K562 (cell line): ENCODE data around the gene PKHD1.

Experiments used
- BRF1 ChIP-seq: IDR thresholded peaks from 3 replicates; pipeline ENCODE4 v1.6.1; 2011; ENCODE audit warnings: borderline replicate concordance, mild to moderate bottlenecking; ENCODE audit not compliant: insufficient read length; ENCODE audit errors: extremely low read depth
- HCFC1 ChIP-seq: IDR thresholded peaks from 2 replicates; pipeline ENCODE4 v1.6.1; 2012; ENCODE audit warnings: low read depth, low read length, improper control_type of control experiment
- MXI1 ChIP-seq: IDR thresholded peaks from 2 replicates; pipeline ENCODE4 v1.6.1; 2011; ENCODE audit warnings: low read depth, mild to moderate bottlenecking, improper control_type of control experiment, low read length
- PHF21A ChIP-seq: fragments of 450-650 bp; IDR thresholded peaks from 2 replicates; pipeline ENCODE4 v1.6.1; 2017; ENCODE audit warnings: low read depth, borderline replicate concordance
- SRF ChIP-seq, 2 experiments: fragments of 250-450, 450-650 bp in 1 of 2; sonication (Bioruptor Pico) in 1 of 2; sonication (generic) in 1 of 2; formaldehyde crosslinking; IDR thresholded peaks; 2 replicates each; pipeline versions ENCODE4 v1.5.0 to v1.5.1; 2020 to 2022; ENCODE audit warnings: mild to moderate bottlenecking in 1 of 2, missing genetic modification reagents in 1 of 2
- TF ChIP-seq, protein P1 (sequence below): fragments of 450-650 bp; IDR thresholded peaks from 2 replicates; pipeline ENCODE4 v1.6.1; 2016; ENCODE audit warnings: borderline replicate concordance
- TF ChIP-seq, protein P2 (sequence below), 3 experiments: IDR thresholded peaks in 2 of 3; conservative IDR thresholded peaks in 1 of 3; 2 replicates each; pipeline ENCODE4 v1.5.1; 2011 to 2012; ENCODE audit warnings: low read length in 3 of 3, mild to moderate bottlenecking in 3 of 3, control low read depth in 2 of 3, improper control_type of control experiment in 1 of 3, inconsistent platforms in 1 of 3, low read depth in 1 of 3, mixed read lengths in 1 of 3, moderate library complexity in 1 of 3; ENCODE audit not compliant: insufficient read depth in 2 of 3
- TF ChIP-seq, protein P3 (sequence below), 2 experiments: fragments of 450-650 bp in 1 of 2; sonication (generic) in 1 of 2; formaldehyde crosslinking in 1 of 2; IDR thresholded peaks in 1 of 2; conservative IDR thresholded peaks in 1 of 2; 2 replicates each; pipeline versions ENCODE4 v1.6.1 to v1.8.1; 2016 to 2023; ENCODE audit warnings: mild to moderate bottlenecking in 2 of 2, moderate library complexity in 2 of 2, inconsistent platforms in 1 of 2, missing genetic modification reagents in 1 of 2

DNA sequence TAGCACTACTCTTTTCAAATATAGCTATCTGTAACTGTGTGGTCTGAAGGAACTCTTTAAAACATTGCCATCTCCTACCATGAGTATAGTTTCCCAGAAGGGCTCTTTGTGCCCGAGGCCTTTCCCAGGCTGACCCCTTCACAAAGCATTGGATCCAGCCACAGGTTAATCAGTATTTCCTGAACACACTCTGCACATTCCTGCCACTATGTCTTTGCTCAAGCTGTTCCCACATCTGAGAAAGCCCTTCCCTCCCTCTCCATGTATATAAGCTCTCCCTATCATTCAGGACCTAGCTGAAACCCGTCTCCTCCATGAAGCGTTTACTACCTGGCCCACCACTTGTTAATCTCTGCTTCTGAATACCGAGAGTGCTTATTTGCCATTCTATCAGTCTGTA, 47.8 kb upstream of the PKHD1 start:
- TF ChIP-seq, protein P1, sequence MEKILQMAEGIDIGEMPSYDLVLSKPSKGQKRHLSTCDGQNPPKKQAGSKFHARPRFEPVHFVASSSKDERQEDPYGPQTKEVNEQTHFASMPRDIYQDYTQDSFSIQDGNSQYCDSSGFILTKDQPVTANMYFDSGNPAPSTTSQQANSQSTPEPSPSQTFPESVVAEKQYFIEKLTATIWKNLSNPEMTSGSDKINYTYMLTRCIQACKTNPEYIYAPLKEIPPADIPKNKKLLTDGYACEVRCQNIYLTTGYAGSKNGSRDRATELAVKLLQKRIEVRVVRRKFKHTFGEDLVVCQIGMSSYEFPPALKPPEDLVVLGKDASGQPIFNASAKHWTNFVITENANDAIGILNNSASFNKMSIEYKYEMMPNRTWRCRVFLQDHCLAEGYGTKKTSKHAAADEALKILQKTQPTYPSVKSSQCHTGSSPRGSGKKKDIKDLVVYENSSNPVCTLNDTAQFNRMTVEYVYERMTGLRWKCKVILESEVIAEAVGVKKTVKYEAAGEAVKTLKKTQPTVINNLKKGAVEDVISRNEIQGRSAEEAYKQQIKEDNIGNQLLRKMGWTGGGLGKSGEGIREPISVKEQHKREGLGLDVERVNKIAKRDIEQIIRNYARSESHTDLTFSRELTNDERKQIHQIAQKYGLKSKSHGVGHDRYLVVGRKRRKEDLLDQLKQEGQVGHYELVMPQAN: no peak
- TF ChIP-seq MXI1: no peak
- TF ChIP-seq, protein P2, sequence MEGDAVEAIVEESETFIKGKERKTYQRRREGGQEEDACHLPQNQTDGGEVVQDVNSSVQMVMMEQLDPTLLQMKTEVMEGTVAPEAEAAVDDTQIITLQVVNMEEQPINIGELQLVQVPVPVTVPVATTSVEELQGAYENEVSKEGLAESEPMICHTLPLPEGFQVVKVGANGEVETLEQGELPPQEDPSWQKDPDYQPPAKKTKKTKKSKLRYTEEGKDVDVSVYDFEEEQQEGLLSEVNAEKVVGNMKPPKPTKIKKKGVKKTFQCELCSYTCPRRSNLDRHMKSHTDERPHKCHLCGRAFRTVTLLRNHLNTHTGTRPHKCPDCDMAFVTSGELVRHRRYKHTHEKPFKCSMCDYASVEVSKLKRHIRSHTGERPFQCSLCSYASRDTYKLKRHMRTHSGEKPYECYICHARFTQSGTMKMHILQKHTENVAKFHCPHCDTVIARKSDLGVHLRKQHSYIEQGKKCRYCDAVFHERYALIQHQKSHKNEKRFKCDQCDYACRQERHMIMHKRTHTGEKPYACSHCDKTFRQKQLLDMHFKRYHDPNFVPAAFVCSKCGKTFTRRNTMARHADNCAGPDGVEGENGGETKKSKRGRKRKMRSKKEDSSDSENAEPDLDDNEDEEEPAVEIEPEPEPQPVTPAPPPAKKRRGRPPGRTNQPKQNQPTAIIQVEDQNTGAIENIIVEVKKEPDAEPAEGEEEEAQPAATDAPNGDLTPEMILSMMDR (IDR thresholded peaks at IDR 0.05 in 2 of 3, conservative IDR thresholded peaks at IDR 0.05 in 1 of 3; ENCODE audit: insufficient read depth in 2 of 3, low read depth in 1 of 3, low read length in 3 of 3): no peak
- no peak for TF ChIP-seq HCFC1
- TF ChIP-seq PHF21A: no peak
- no peak for TF ChIP-seq SRF (CRISPR knock-in tag; IDR thresholded peaks at IDR 0.05)
- TF ChIP-seq, protein P3, sequence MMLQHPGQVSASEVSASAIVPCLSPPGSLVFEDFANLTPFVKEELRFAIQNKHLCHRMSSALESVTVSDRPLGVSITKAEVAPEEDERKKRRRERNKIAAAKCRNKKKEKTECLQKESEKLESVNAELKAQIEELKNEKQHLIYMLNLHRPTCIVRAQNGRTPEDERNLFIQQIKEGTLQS (IDR thresholded peaks at IDR 0.05): no peak
- TF ChIP-seq, protein P3 (CRISPR knock-in tag; conservative IDR thresholded peaks at IDR 0.05): no peak
- no peak for TF ChIP-seq BRF1
